ENCODE data around the gene ECE1. TPM values are rescaled to one million over a fixed set of nuclear protein-coding genes. Genes with fewer than 3 reads are reported as not detected.

ECE1 gene
- total and polyA plus RNA-seq, 2 of the 8 experiments (the other 6 are each of a cell fraction or from before 2014, with no cell fraction given): 21.4 to 36.8 TPM

GRCh38 chr1:21291964-21292363 lies 1.7 kb upstream of the ECE1 start:
- CTCF ChIA-PET (ENCODE audit: partially characterized antibody): interaction anchor here (0.9 to 6.4 kb wide), 10 partner anchors 14 to 79 kb away, joined by 3 to 44 read pairs (median 6); no protein-coding TSS in a partner anchor
- TF ChIP-seq EP300 (IDR thresholded peaks at IDR 0.05; ENCODE audit: borderline replicate concordance in 1 of 2, low read depth in 2 of 2, low read length in 2 of 2): no peak
- FAIRE-seq: no peak
- no peaks in the 10 kb centered on the region; the same call in 1 of the 2 replicates for H3K79me1 ChIP-seq (ENCODE audit: low read depth, low read length)
- no peaks in the 10 kb centered on the region; a peak in 1 of 4 replicates for H3K79me2 ChIP-seq (ENCODE audit: control insufficient read depth in 1 of 2, insufficient read depth in 2 of 2, low read length in 2 of 2)
- no peak overlapping the region for H4K5ac ChIP-seq (ENCODE audit: insufficient read length, low read depth, low read length)
- no peak overlapping the region for H2BK15ac ChIP-seq (ENCODE audit: low read length)
- H3K4me2 ChIP-seq (ENCODE audit: insufficient read depth in 1 of 2, low read depth in 2 of 2, low read length in 2 of 2): no peak overlapping the region
- no peak for DNase-seq (ENCODE audit: low read depth in 1 of 2, low spot score in 2 of 2)
- H3K23me2 ChIP-seq (ENCODE audit: low read depth, low read length): peaks cover 6% of the 10 kb centered on the region
- peaks cover 0 to 4% (median 0%) of the 10 kb centered on the region in 4 experiments; a peak in 2 of 7 replicates for H3K27me3 ChIP-seq (replicated peaks in 1 of 4; ENCODE audit: control insufficient read depth in 3 of 4, extremely low read depth in 1 of 4, insufficient read depth in 3 of 4, low read length in 3 of 4)
- no peak overlapping the region for H2BK12ac ChIP-seq (ENCODE audit: low read depth, low read length)
- no peak overlapping the region for H3K18ac ChIP-seq (ENCODE audit: extremely low read depth, low read length)
- POLR2A ChIA-PET (ENCODE audit: partially characterized antibody): interaction anchor here (0.7 to 1.2 kb wide), 2 partner anchors 16 to 30 kb away, joined by 3 to 4 read pairs; no protein-coding TSS in a partner anchor
- H3K56ac ChIP-seq (replicated peaks; ENCODE audit: insufficient read length, low read depth, low read length): no peak overlapping the region
- 91% methylated on average over 7 of the region's 7 CpGs; no CpG with 5 or more reads in 1 of the 2 experiments for WGBS, 2 experiments (ENCODE audit: extremely low coverage in 1 of 2, insufficient coverage in 1 of 2, insufficient read length in 1 of 2, insufficient replicate concordance in 2 of 2, low coverage in 1 of 2, low lambda C conversion rate in 2 of 2, missing lambda C conversion rate in 1 of 2)
- no peak overlapping the region for H4K8ac ChIP-seq (ENCODE audit: extremely low read depth, insufficient read depth, low read length)
- H4K91ac ChIP-seq (replicated peaks; ENCODE audit: insufficient read length, low read length): no peak overlapping the region
- no peak overlapping the region for H3K9ac ChIP-seq (replicated peaks in 1 of 4; ENCODE audit: extremely low read depth in 1 of 4, low read depth in 3 of 4, low read length in 3 of 4)
- no peaks in the 10 kb centered on the region for H3K9me3 ChIP-seq (ENCODE audit: insufficient read depth in 2 of 2, low read depth in 1 of 2, low read length in 1 of 2)
- H3K4ac ChIP-seq (replicated peaks; ENCODE audit: insufficient read length, low read depth, low read length): no peak overlapping the region
- peaks cover 0 to 22% (median 16%) of the 10 kb centered on the region in 4 experiments; a peak in 6 of 7 replicates for H3K4me1 ChIP-seq (replicated peaks in 1 of 4; ENCODE audit: control insufficient read depth in 3 of 4, insufficient read depth in 4 of 4, low read length in 3 of 4)
- H3K4me3 ChIP-seq (ENCODE audit: extremely low read depth in 1 of 4, insufficient read depth in 2 of 4, low read depth in 3 of 4, low read length in 4 of 4): no peak overlapping the region
- no peak overlapping the region for H2BK5ac ChIP-seq (ENCODE audit: low read depth, low read length)
- no peak overlapping the region for H3K27ac ChIP-seq (ENCODE audit: low read depth, low read length)
- H2AK5ac ChIP-seq (ENCODE audit: low read depth, low read length): no peak overlapping the region
- no peak overlapping the region for H3K14ac ChIP-seq (ENCODE audit: insufficient read length)
- H3K36me3 ChIP-seq (ENCODE audit: control insufficient read depth in 2 of 4, insufficient read depth in 4 of 4, low read length in 3 of 4): no peaks in the 10 kb centered on the region
- no peak overlapping the region for H2BK120ac ChIP-seq (replicated peaks; ENCODE audit: low read depth, low read length)
- no peak overlapping the region for H3K23ac ChIP-seq (ENCODE audit: insufficient read length)
- no peak overlapping the region for H2BK20ac ChIP-seq (ENCODE audit: low read length)
- no peaks in the 10 kb centered on the region for H4K20me1 ChIP-seq (replicated peaks in 1 of 2; ENCODE audit: control insufficient read depth in 1 of 2, insufficient read depth in 2 of 2, low read length in 2 of 2)
- no peak overlapping the region for H2AFZ ChIP-seq (ENCODE audit: low read length)
